HepG2 (cell line): ENCODE data around the gene GPR162. TPM values are rescaled to one million over a fixed set of nuclear protein-coding genes. Genes with fewer than 3 reads are reported as not detected.

Source experiments
- BATF2 ChIP-seq: sonication (generic); formaldehyde crosslinking; IDR thresholded peaks from 2 replicates; pipeline ENCODE4 v1.8.0; 2022; ENCODE audit warnings: mild to moderate bottlenecking, missing genetic modification reagents, moderate library complexity
- MLX ChIP-seq: IDR thresholded peaks from 2 replicates; pipeline ENCODE4 v1.6.1; 2016
- NBN ChIP-seq: fragments of 450-650 bp; conservative IDR thresholded peaks from 2 replicates; pipeline ENCODE4 v1.6.1; 2017
- POGZ ChIP-seq: sonication (generic); formaldehyde crosslinking; IDR thresholded peaks from 2 replicates; pipeline ENCODE4 v1.4.0; 2020; ENCODE audit warnings: mild to moderate bottlenecking, missing genetic modification reagents
- PRDM15 ChIP-seq: sonication (generic); formaldehyde crosslinking; IDR thresholded peaks from 2 replicates; pipeline ENCODE4 v1.4.0; 2020; ENCODE audit warnings: missing genetic modification reagents
- REPIN1 ChIP-seq: sonication (generic); formaldehyde crosslinking; IDR thresholded peaks from 2 replicates; pipeline ENCODE4 v1.8.0; 2022; ENCODE audit warnings: missing genetic modification reagents, low read depth, mild to moderate bottlenecking, borderline replicate concordance
- RNF2 ChIP-seq: fragments of 450-650 bp; conservative IDR thresholded peaks from 2 replicates; pipeline ENCODE4 v1.6.1; 2016; ENCODE audit warnings: low read depth
- THAP8 ChIP-seq: sonication (generic); formaldehyde crosslinking; IDR thresholded peaks from 2 replicates; pipeline ENCODE4 v1.5.1; 2020; ENCODE audit warnings: missing genetic modification reagents, mild to moderate bottlenecking, borderline replicate concordance
- ZBTB4 ChIP-seq: sonication (generic); formaldehyde crosslinking; IDR thresholded peaks from 2 replicates; pipeline ENCODE4 v1.4.0; 2020; ENCODE audit warnings: missing genetic modification reagents, mild to moderate bottlenecking, borderline replicate concordance
- ZNF407 ChIP-seq: sonication (generic); formaldehyde crosslinking; IDR thresholded peaks from one replicate; pipeline ENCODE4 v1.5.1; 2020; ENCODE audit warnings: mild to moderate bottlenecking, missing genetic modification reagents; ENCODE audit errors: not compliant biosample characterization
- polyA plus RNA-seq, 8 experiments: library from polyadenylated mRNA; depleted of rRNA in 3 of 8; stranded (reverse) in 7 of 8; unstranded in 1 of 8; fragments of >200 nt; fragmentation: Illumina TruSeq in 4 of 8; extraction: Trizol in 4 of 8; gene quantifications; 2 replicates each; pipeline versions ENCODE4 v1.2.1 to v1.2.3, GENCODE V29; 2011 to 2016; ENCODE audit warnings: low read depth in 4 of 8, missing spikeins in 1 of 8, mixed read lengths in 1 of 8; ENCODE audit not compliant: insufficient read depth in 1 of 8
- total RNA-seq, 5 experiments: library from RNA; depleted of rRNA; stranded (reverse); fragments of >200 nt; fragmentation: Illumina TruSeq; extraction: Trizol; gene quantifications; 2 replicates each; pipeline ENCODE4 v1.2.3, GENCODE V29; 2016; ENCODE audit warnings: low read depth in 1 of 5

Gene GPR162
- total and polyA plus RNA-seq, 2 of the 13 experiments (the other 11 are each of a cell fraction or from before 2014, with no cell fraction given): 0.08 TPM; not detected in 1

GRCh38 chr12:6792522-6793201, 29.0 kb upstream of the GPR162 start (continued):
- no peak for TF ChIP-seq ZNF407 (CRISPR knock-in tag)
- no peak for TF ChIP-seq NBN
- TF ChIP-seq RNF2: no peak
- no peak for TF ChIP-seq THAP8 (CRISPR knock-in tag)
- TF ChIP-seq BATF2: peak; percentile 61; the same call in 1 of the 2 replicates
- TF ChIP-seq POGZ (CRISPR knock-in tag): peak; percentile 76; the same call in 1 of the 2 replicates
- peak; percentile 61; the same call in 1 of the 2 replicates for TF ChIP-seq REPIN1 (CRISPR knock-in tag)
- TF ChIP-seq ZBTB4 (CRISPR knock-in tag): no peak
- no peak for TF ChIP-seq PRDM15 (CRISPR knock-in tag)
- peak; percentile 94 for TF ChIP-seq MLX
